ENCODE data around the gene EPS15. TPM values are rescaled to one million over a fixed set of nuclear protein-coding genes. Genes with fewer than 3 reads are reported as not detected.
A peak's percentile ranks its signal among the peaks of the same experiment; 100 is the strongest.

EPS15 gene
- total and polyA plus RNA-seq, 2 of the 8 experiments (the other 6 are each of a cell fraction or from before 2014, with no cell fraction given): 15.9 to 57.2 TPM

DNA sequence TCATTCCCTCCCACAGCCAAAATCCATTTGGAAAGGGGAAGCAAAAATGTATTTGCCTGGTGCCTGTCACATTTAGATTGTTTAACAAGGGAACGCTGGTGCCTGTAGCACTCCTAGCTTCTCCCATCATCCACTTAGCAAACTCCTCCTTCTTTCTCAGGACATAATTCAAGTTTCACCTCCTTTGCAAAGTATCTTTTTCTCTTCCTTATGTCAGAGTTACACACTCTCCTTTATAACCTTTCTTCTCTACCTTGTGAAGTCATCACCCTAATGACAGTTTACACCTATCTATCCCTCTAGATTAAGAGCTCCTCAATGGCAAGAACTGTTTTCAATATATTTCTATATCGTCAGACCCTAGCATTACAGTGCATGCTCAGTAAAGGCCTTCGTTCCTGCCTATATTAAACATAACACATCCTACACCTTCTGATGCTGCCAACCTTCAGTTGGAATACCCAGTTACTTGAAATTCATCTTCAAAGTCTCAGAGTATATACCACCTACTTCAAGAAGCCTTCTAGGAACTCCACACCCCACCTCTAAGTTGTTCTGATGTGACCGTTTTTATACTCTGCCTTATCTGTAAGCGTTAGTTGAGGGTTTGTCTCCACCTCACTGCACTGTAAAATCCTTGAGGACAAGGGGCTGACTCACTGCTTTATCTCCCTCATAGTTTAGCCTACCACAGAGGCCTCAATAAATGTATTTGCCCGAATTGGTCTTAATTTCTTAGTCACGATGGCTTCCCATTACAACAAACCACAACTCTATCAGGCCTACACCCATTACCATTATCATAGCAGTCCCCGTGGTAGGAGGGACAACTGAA lies 1.0 kb upstream of the EPS15 start:
- Histone ChIP-seq H4K8ac (ENCODE audit: extremely low read depth, insufficient read depth, low read length) (no peak overlapping the region), H3K27me3 (replicated peaks in 1 of 4; ENCODE audit: control insufficient read depth in 3 of 4, extremely low read depth in 1 of 4, insufficient read depth in 3 of 4, low read length in 3 of 4) (no peaks in the 10 kb centered on the region), H4K20me1 (replicated peaks in 1 of 2; ENCODE audit: control insufficient read depth in 1 of 2, insufficient read depth in 2 of 2, low read length in 2 of 2) (no peaks in the 10 kb centered on the region), H3K4me1 (replicated peaks in 1 of 4; ENCODE audit: control insufficient read depth in 3 of 4, insufficient read depth in 4 of 4, low read length in 3 of 4) (no peaks in the 10 kb centered on the region; a peak in 2 of 7 replicates), H2BK5ac (ENCODE audit: low read depth, low read length) (no peak overlapping the region), H3K4me2 (ENCODE audit: insufficient read depth in 1 of 2, low read depth in 2 of 2, low read length in 2 of 2) (no peak overlapping the region), H3K4me3 (ENCODE audit: extremely low read depth in 1 of 4, insufficient read depth in 2 of 4, low read depth in 3 of 4, low read length in 4 of 4) (no peak overlapping the region), H2BK12ac (ENCODE audit: low read depth, low read length) (no peak overlapping the region), H3K36me3 (ENCODE audit: control insufficient read depth in 2 of 4, insufficient read depth in 4 of 4, low read length in 3 of 4) (no peaks in the 10 kb centered on the region), H3K4ac (replicated peaks; ENCODE audit: insufficient read length, low read depth, low read length) (no peak overlapping the region), H2BK15ac (ENCODE audit: low read length) (0 out of 2 replicates have a peak overlapping the region, but pooled peaks have one; percentile 77), H2BK120ac (replicated peaks; ENCODE audit: low read depth, low read length) (no peak overlapping the region), H2AK5ac (ENCODE audit: low read depth, low read length) (no peak overlapping the region), H2AFZ (ENCODE audit: low read length) (no peak overlapping the region), H4K5ac (ENCODE audit: insufficient read length, low read depth, low read length) (no peak overlapping the region), H3K9me3 (ENCODE audit: insufficient read depth in 2 of 2, low read depth in 1 of 2, low read length in 1 of 2) (no peaks in the 10 kb centered on the region), H3K14ac (ENCODE audit: insufficient read length) (no peak overlapping the region), H3K9ac (replicated peaks in 1 of 4; ENCODE audit: extremely low read depth in 1 of 4, low read depth in 3 of 4, low read length in 3 of 4) (no peak overlapping the region), H3K27ac (ENCODE audit: low read depth, low read length) (no peak overlapping the region), H3K56ac (replicated peaks; ENCODE audit: insufficient read length, low read depth, low read length) (no peak overlapping the region), H3K23ac (ENCODE audit: insufficient read length) (no peak overlapping the region), H4K91ac (replicated peaks; ENCODE audit: insufficient read length, low read length) (no peak overlapping the region), H3K79me1 (ENCODE audit: low read depth, low read length) (no peaks in the 10 kb centered on the region), H2BK20ac (ENCODE audit: low read length) (no peak overlapping the region), H3K18ac (ENCODE audit: extremely low read depth, low read length) (no peak overlapping the region), H3K23me2 (ENCODE audit: low read depth, low read length) (peaks cover 9% of the 10 kb centered on the region; the same call in 1 of the 2 replicates), H3K79me2 (ENCODE audit: control insufficient read depth in 1 of 2, insufficient read depth in 2 of 2, low read length in 2 of 2) (peaks cover 5 to 29% of the 10 kb centered on the region in 2 experiments; a peak in 3 of 4 replicates)
- CTCF ChIA-PET (ENCODE audit: partially characterized antibody): no interaction called here
- POLR2A ChIA-PET (ENCODE audit: partially characterized antibody): interaction anchor here (1.3 to 2.0 kb wide), 3 partner anchors 11 to 109 kb away, joined by 3 to 4 read pairs (median 3); no protein-coding TSS in a partner anchor
- DNase-seq (ENCODE audit: low read depth in 1 of 2, low spot score in 2 of 2) (no peak), FAIRE-seq (no peak)
- 89% methylated on average over 8 of the region's 8 CpGs; no CpG with 5 or more reads in 1 of the 2 experiments for WGBS, 2 experiments (ENCODE audit: extremely low coverage in 1 of 2, insufficient coverage in 1 of 2, insufficient read length in 1 of 2, insufficient replicate concordance in 2 of 2, low coverage in 1 of 2, low lambda C conversion rate in 2 of 2, missing lambda C conversion rate in 1 of 2)
- no peak for TF ChIP-seq ATF3 (IDR thresholded peaks at IDR 0.05; ENCODE audit: insufficient read depth, low read depth, low read length)

All from H1 (cell line).